Peyer's patch (tissue), 4 donors: ENCODE data around the gene TTC5. TPM values are rescaled to one million over a fixed set of nuclear protein-coding genes. Genes with fewer than 3 reads are reported as not detected.
"Not testable (repeated sequence)": the region's sequence is repeated elsewhere in the genome, so short reads cannot be mapped to it uniquely, and the experiment has no call there.

Source experiments
- DNase-seq, 3 donors: peaks; one replicate each; pipeline ENCODE4 v3.0.0-alpha.2; 2017 to 2019
- H3K27ac ChIP-seq, 4 donors: fragments of 200-600 bp; sonication (generic); one replicate each; pipeline ENCODE4 v1.5.1; 2016 to 2019
- H3K27me3 ChIP-seq, 2 donors: fragments of 200-600 bp; sonication (generic); one replicate each; pipeline ENCODE4 v1.5.1; 2019
- H3K36me3 ChIP-seq, 3 donors: fragments of 200-600 bp; sonication (generic); one replicate each; pipeline ENCODE4 v1.5.1; 2016 to 2019
- H3K4me1 ChIP-seq, 4 donors: fragments of 200-600 bp; sonication (generic); one replicate each; pipeline ENCODE4 v1.5.1; 2016 to 2019
- H3K4me3 ChIP-seq, 4 donors: fragments of 200-600 bp; sonication (generic); 1 replicate in 3 of 4; 2 replicates in 1 of 4; pipeline ENCODE4 v1.5.1; 2016 to 2019; ENCODE audit warnings: mild to moderate bottlenecking in 1 of 4
- H3K9me3 ChIP-seq, 4 donors: fragments of 200-600 bp; sonication (generic); one replicate each; pipeline ENCODE4 v1.5.1; 2016 to 2019; ENCODE audit warnings: mild to moderate bottlenecking in 1 of 4
- POLR2A ChIP-seq, 2 donors: fragments of 450-650 bp; IDR thresholded peaks; one replicate each; pipeline ENCODE4 v1.5.1; 2017; ENCODE audit warnings: antibody characterized with exemption in 2 of 2, mild to moderate bottlenecking in 2 of 2, moderate library complexity in 2 of 2
- small RNA-seq, 2 donors: library from RNA; depleted of rRNA; stranded (forward); fragments of <200 nt; gene quantifications; one replicate each; pipeline ENCODE3, GENCODE V24; 2016
- total RNA-seq, 4 donors: library from RNA; depleted of rRNA; stranded (reverse); fragments of >200 nt; gene quantifications; one replicate each; pipeline ENCODE4 v1.1.0, GENCODE V29; 2016
- TF ChIP-seq, protein P1 (sequence below), 6 experiments: fragments of 450-650 bp in 4 of 6; fragments of 200-600 bp in 2 of 6; sonication (generic) in 1 of 6; IDR thresholded peaks; one replicate each; pipeline ENCODE4 v1.5.1; 2017 to 2019; ENCODE audit warnings: antibody characterized with exemption in 6 of 6, mild to moderate bottlenecking in 3 of 6, moderate library complexity in 1 of 6

The TTC5 gene
- total RNA-seq, 4 donors from 2014 or later = 9.1 to 13.2 (median 11.6) TPM

DNA sequence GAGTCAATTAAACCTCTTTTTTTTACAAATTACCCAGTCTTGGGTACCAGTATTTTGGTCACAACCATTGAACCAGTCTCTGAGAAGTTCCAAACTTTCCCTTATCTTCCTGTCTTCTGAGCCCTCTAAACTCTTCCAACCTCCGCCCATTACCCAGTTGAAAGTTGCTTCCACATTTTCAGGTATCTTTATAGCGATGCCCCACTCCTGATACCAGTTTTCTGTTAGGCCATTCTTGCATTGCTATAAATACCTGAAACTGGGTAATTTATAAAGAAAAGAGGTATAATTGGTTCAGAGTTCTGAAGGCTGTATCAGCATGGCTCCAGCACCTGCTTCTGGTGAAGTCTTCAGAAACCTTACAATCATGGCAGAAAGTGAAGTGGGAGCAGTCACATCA is 31.7 kb downstream of the TTC5 start:
- no peak for DNase-seq
- H3K27me3 ChIP-seq = no peaks in the 10 kb centered on the region
- peaks cover 0 to 9% (median 0%) of the 10 kb centered on the region in 4 donors for H3K9me3 ChIP-seq
- no peaks in the 10 kb centered on the region for H3K36me3 ChIP-seq
- TF ChIP-seq, protein P1, sequence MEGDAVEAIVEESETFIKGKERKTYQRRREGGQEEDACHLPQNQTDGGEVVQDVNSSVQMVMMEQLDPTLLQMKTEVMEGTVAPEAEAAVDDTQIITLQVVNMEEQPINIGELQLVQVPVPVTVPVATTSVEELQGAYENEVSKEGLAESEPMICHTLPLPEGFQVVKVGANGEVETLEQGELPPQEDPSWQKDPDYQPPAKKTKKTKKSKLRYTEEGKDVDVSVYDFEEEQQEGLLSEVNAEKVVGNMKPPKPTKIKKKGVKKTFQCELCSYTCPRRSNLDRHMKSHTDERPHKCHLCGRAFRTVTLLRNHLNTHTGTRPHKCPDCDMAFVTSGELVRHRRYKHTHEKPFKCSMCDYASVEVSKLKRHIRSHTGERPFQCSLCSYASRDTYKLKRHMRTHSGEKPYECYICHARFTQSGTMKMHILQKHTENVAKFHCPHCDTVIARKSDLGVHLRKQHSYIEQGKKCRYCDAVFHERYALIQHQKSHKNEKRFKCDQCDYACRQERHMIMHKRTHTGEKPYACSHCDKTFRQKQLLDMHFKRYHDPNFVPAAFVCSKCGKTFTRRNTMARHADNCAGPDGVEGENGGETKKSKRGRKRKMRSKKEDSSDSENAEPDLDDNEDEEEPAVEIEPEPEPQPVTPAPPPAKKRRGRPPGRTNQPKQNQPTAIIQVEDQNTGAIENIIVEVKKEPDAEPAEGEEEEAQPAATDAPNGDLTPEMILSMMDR (IDR thresholded peaks at IDR 0.05) = no peak
- TF ChIP-seq POLR2A (IDR thresholded peaks at IDR 0.05) = no peak
- no peak overlapping the region for H3K27ac ChIP-seq
- H3K4me3 ChIP-seq = no peak overlapping the region
- no peaks in the 10 kb centered on the region for H3K4me1 ChIP-seq

DNA sequence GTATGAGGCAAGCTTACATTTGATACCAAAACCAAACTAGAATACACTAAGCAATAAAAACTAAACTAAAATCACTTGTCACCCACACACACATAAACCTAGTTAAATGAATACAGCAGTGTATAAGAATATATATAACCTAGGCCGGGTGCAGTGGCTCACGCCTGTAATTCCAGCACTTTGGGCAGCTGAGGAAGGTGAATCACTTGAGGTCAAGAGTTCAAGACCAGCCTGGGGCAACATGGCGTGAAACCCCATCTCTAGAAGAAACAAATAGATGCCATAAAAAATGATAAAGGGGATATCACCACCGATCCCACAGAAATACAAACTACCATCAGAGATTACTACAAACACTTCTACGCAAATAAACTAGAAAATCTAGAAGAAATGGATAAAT is 41.4 kb downstream of the TTC5 start:
- not testable (repeated sequence) for H3K9me3 ChIP-seq, H3K27ac ChIP-seq, H3K4me1 ChIP-seq, H3K36me3 ChIP-seq, DNase-seq, H3K27me3 ChIP-seq, H3K4me3 ChIP-seq

DNA sequence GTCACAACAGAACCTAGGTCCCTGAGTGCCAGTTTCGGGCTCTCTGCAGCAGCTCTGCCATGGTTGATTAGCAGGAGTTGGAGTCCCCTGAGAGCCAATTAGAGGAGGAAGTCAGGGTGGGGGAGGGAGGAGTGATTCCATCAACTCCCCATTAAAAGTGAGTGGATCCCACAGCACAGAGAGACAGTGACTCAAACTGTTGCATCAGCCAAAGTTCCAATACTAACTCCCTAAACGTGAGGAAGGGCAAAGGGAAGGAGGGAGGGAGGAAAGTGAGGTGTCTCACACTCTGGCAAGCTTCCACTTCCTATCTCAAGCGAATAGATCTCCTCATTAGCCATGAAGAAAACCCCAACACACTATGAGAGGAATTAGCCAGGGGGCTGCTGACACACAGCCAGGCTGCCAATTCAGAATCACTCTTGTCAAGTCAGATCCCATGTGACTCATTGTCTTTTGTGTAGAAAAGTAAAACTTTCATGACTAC is 43.1 kb downstream of the TTC5 start:
- Histone ChIP-seq H3K4me3 (no peak overlapping the region), H3K27ac (no peak overlapping the region), H3K27me3 (no peaks in the 10 kb centered on the region), H3K9me3 (no peaks in the 10 kb centered on the region), H3K36me3 (no peaks in the 10 kb centered on the region), H3K4me1 (no peaks in the 10 kb centered on the region)
- no peak for TF ChIP-seq POLR2A (IDR thresholded peaks at IDR 0.05)
- TF ChIP-seq, protein P1 (IDR thresholded peaks at IDR 0.05) = no peak
- no peak for DNase-seq

DNA sequence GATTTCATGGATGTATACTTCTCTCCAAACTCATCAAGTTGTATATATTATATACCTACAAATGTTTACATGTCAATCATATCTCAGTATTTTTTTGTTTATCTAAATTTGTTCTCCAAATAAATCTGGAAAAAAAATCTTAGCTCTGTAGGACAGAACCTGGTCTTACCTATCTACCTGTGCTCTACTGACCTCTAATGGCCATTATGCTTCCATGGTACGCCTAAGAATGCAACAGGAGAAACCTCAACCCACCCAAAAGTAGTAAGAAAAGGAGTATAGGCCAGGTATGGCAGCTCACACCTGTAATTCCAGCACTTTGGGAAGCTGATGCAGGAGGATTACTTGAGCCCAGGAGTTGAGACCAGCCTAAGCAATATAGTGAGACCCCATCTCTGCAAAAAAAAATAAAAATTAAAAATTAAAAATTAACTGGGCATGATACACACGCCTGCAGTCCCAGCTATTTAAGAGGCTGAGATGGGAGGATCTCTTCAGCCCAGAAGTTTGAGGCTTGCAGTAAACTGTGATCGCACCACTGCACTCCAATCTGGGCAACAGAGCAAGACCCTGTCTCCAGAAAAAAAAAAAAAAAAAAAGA is 58.0 kb downstream of the TTC5 start:
- Histone ChIP-seq H3K36me3 (no peaks in the 10 kb centered on the region), H3K27me3 (no peaks in the 10 kb centered on the region), H3K4me1 (no peaks in the 10 kb centered on the region), H3K9me3 (peaks cover 0 to 8% (median 0%) of the 10 kb centered on the region in 4 donors), H3K27ac (no peak overlapping the region), H3K4me3 (no peak overlapping the region)
- TF ChIP-seq POLR2A (IDR thresholded peaks at IDR 0.05) = no peak
- TF ChIP-seq, protein P1 (IDR thresholded peaks at IDR 0.05) = peak in 2 of 6 experiments; percentile 4 to 16
- DNase-seq = no peak

Small RNA genes within 50 kb of the gene (small RNA-seq; reads per million reads assigned to genes)
- gene SNORA79B (0 reads per million in 2 donors), gene SNORD126 (286 to 288 reads per million in 2 donors)

Other genes starting within 250 kb of the TTC5 start
- not detected for gene OR4L1, start 245.9 kb downstream of the TTC5 start, total RNA-seq
- not detected for gene OR4K17, start 195.2 kb downstream of the TTC5 start, total RNA-seq
- gene OR4N5, start 167.1 kb downstream of the TTC5 start, total RNA-seq = not detected
- gene OR11G2, start 115.1 kb downstream of the TTC5 start, total RNA-seq = not detected
- gene OR11H6, start 82.2 kb downstream of the TTC5 start, total RNA-seq = not detected
- not detected for gene OR11H7, start 77.0 kb downstream of the TTC5 start, total RNA-seq
- gene OR11H4, start 66.7 kb downstream of the TTC5 start, total RNA-seq = not detected
- gene CCNB1IP1, start 27.3 kb upstream of the TTC5 start, total RNA-seq = 10 to 100 TPM; 21.5 to 52.0 (median 28.4) TPM
- gene PARP2, start 37.7 kb upstream of the TTC5 start, total RNA-seq = 10 to 100 TPM in 3 of 4 donors, 1 to 10 TPM in 1; 7.7 to 39.6 (median 14.2) TPM
- 100 to 1,000 TPM in 2 of 4 donors, 10 to 100 TPM in 2; 91.6 to 138 (median 110) TPM for gene TEP1, start 107.5 kb upstream of the TTC5 start, total RNA-seq
- gene KLHL33, start 130.2 kb upstream of the TTC5 start, total RNA-seq = under 1 TPM in 1 of 4 donors, not detected in 3; 0.13 TPM
- 100 to 1,000 TPM in 3 of 4 donors, 10 to 100 TPM in 1; 58.3 to 112 (median 102) TPM for gene OSGEP, start 148.9 kb upstream of the TTC5 start, total RNA-seq
- gene APEX1, start 149.3 kb upstream of the TTC5 start, total RNA-seq = 100 to 1,000 TPM in 1 of 4 donors, 10 to 100 TPM in 3; 79.8 to 142 (median 92.0) TPM
- 10 to 100 TPM; 22.3 to 60.9 (median 31.1) TPM for gene PIP4P1, start 155.5 kb upstream of the TTC5 start, total RNA-seq
- 10 to 100 TPM; 51.4 to 70.1 (median 53.7) TPM for gene PNP, start 163.5 kb upstream of the TTC5 start, total RNA-seq
- not detected for gene RNASE10, start 199.6 kb upstream of the TTC5 start, total RNA-seq